B cell (primary cell): ENCODE measurements around the gene STAG1. TPM values are rescaled to one million over a fixed set of nuclear protein-coding genes. Genes with fewer than 3 reads are reported as not detected.

ENCODE experiments used
- ATAC-seq: fragments of 200-7000 bp; cut with Tn5 transposase; one replicate; pipeline ENCODE4 v1.10.0; 2021; ENCODE audit warnings: low read depth, mild to moderate bottlenecking, moderate number of reproducible peaks, moderate library complexity
- CTCF ChIA-PET: fragments of 350-600 bp; sonication (Branson Sonifier 250); formaldehyde crosslinking; loops from one replicate; lab custom pipeline; 2021; ENCODE audit warnings: antibody characterized with exemption, inconsistent platforms; lab: Charles Lee
- POLR2A ChIA-PET: fragments of 350-600 bp; sonication (Branson Sonifier 250); formaldehyde crosslinking; loops from one replicate; lab custom pipeline; 2021; ENCODE audit warnings: antibody characterized with exemption; lab: Charles Lee
- DNase-seq: peaks from one replicate; pipeline ENCODE4 v3.0.0; 2013
- H2AFZ ChIP-seq: 2 replicates; pipeline ENCODE4 v1.6.1; 2012; ENCODE audit warnings: mild to moderate bottlenecking, low read depth, low read length; ENCODE audit not compliant: insufficient read depth, poor library complexity, severe bottlenecking
- H3K27ac ChIP-seq, 2 donors: 1 replicate in 1 of 2; 2 replicates in 1 of 2; pipeline ENCODE4 v1.5.1; 2012 to 2013; ENCODE audit warnings: low read length in 2 of 2, mild to moderate bottlenecking in 2 of 2, moderate library complexity in 1 of 2
- H3K27me3 ChIP-seq, 4 experiments: fragments of 200-600 bp in 1 of 4; sonication (generic) in 1 of 4; replicated peaks in 1 of 4; 1 replicate in 2 of 4; 2 replicates in 2 of 4; pipeline versions ENCODE4 v1.6.1 to v1.7.0; 2013 to 2016; ENCODE audit warnings: low read length in 3 of 4, mild to moderate bottlenecking in 2 of 4, mixed read lengths in 1 of 4, moderate library complexity in 1 of 4; ENCODE audit not compliant: insufficient read depth in 4 of 4, control insufficient read depth in 3 of 4; ENCODE audit errors: control extremely low read depth in 1 of 4
- H3K36me3 ChIP-seq, 2 experiments: replicated peaks in 1 of 2; 1 replicate in 1 of 2; 2 replicates in 1 of 2; pipeline versions ENCODE4 v1.6.1 to v1.7.1; 2013; ENCODE audit warnings: low read length in 1 of 2; ENCODE audit not compliant: insufficient read depth in 2 of 2, control insufficient read depth in 1 of 2; ENCODE audit errors: control extremely low read depth in 1 of 2, extremely low read depth in 1 of 2
- H3K4me1 ChIP-seq, 2 donors: fragments of 200-600 bp in 1 of 2; sonication (generic) in 1 of 2; 1 replicate in 1 of 2; 2 replicates in 1 of 2; pipeline versions ENCODE4 v1.5.1 to v1.6.1; 2013 to 2017; ENCODE audit warnings: low read length in 2 of 2; ENCODE audit not compliant: control insufficient read depth in 2 of 2, insufficient read depth in 2 of 2
- H3K4me2 ChIP-seq: replicated peaks from 2 replicates; pipeline ENCODE3; 2012; ENCODE audit warnings: mild to moderate bottlenecking, low read depth, low read length; ENCODE audit not compliant: poor library complexity, severe bottlenecking
- H3K4me3 ChIP-seq, 5 experiments: fragments of 200-600 bp in 1 of 5; sonication (generic) in 1 of 5; 1 replicate in 3 of 5; 2 replicates in 2 of 5; pipeline versions ENCODE4 v1.5.1 to v1.7.0; 2011 to 2016; ENCODE audit warnings: low read length in 4 of 5, mild to moderate bottlenecking in 4 of 5, low read depth in 2 of 5, control low read depth in 1 of 5, moderate library complexity in 1 of 5; ENCODE audit not compliant: insufficient read depth in 1 of 5; ENCODE audit errors: control extremely low read depth in 1 of 5, extremely low read depth in 1 of 5
- H3K79me2 ChIP-seq: fragments of 200-600 bp; sonication (generic); one replicate; pipeline ENCODE4 v1.6.0; 2016; ENCODE audit warnings: low read length; ENCODE audit not compliant: control insufficient read depth, insufficient read depth
- H3K9ac ChIP-seq: fragments of 200-600 bp; sonication (generic); 2 replicates; pipeline ENCODE4 v1.6.1; 2017; ENCODE audit warnings: mild to moderate bottlenecking, low read length, moderate library complexity
- H3K9me3 ChIP-seq, 3 donors: one replicate each; pipeline versions ENCODE4 v1.6.1 to v1.7.1; 2013; ENCODE audit warnings: low read length in 2 of 3; ENCODE audit not compliant: control insufficient read depth in 2 of 3, insufficient read depth in 1 of 3; ENCODE audit errors: control extremely low read depth in 1 of 3
- H4K20me1 ChIP-seq: 2 replicates; pipeline ENCODE4 v1.6.0; 2012; ENCODE audit warnings: mild to moderate bottlenecking, low read length; ENCODE audit not compliant: insufficient read depth, control insufficient read depth, poor library complexity, severe bottlenecking
- H3K27ac Mint-ChIP-seq: one replicate; pipeline ENCODE4 v1.8.0; 2021; ENCODE audit warnings: mixed read lengths
- H3K27me3 Mint-ChIP-seq: one replicate; pipeline ENCODE4 v1.8.0; 2021; ENCODE audit warnings: mixed read lengths
- H3K4me1 Mint-ChIP-seq: one replicate; pipeline ENCODE4 v1.8.0; 2021; ENCODE audit warnings: mixed read lengths
- H3K4me3 Mint-ChIP-seq: one replicate; pipeline ENCODE4 v1.8.0; 2021; ENCODE audit warnings: mixed read lengths
- H3K9me3 Mint-ChIP-seq: one replicate; pipeline ENCODE4 v1.8.0; 2022; ENCODE audit warnings: mixed read lengths; ENCODE audit not compliant: insufficient read depth
- CTCF ChIP-seq: fragments of 200-600 bp; IDR thresholded peaks from one replicate; pipeline ENCODE4 v1.8.0; 2022; ENCODE audit warnings: antibody characterized with exemption, mild to moderate bottlenecking
- EZH2 ChIP-seq: IDR thresholded peaks from 2 replicates; pipeline ENCODE4 v1.6.1; 2012; ENCODE audit warnings: borderline replicate concordance, low read depth, mild to moderate bottlenecking, moderate library complexity, low read length; ENCODE audit not compliant: insufficient read depth, poor library complexity, severe bottlenecking
- WGBS: methylation state at CpG from one replicate; pipeline ENCODE4 v1.1.5; 2013; ENCODE audit warnings: missing lambda C conversion rate; ENCODE audit not compliant: insufficient coverage; 5-methylcytosine and 5-hydroxymethylcytosine counted together
- intact Hi-C: fragments of 100-400 bp; cut with micrococcal nuclease; formaldehyde crosslinking; loops from one replicate; pipeline ENCODE4 v1.10.0; 2022
- polyA plus RNA-seq: library from polyadenylated mRNA; depleted of rRNA; stranded (reverse); fragments of >200 nt; gene quantifications from 2 replicates; pipeline ENCODE4 v1.2.3, GENCODE V29; 2012
- total RNA-seq, 2 donors: library from RNA; stranded (reverse); fragments of 120-200 nt in 1 of 2; gene quantifications; 1 replicate in 1 of 2; 2 replicates in 1 of 2; pipeline versions ENCODE4 v1.2.3 to v1.2.4, GENCODE V29; 2013 to 2022

Gene STAG1
- total and polyA plus RNA-seq, 2 donors (not counting 1 experiment from before 2014, with no cell fraction given), result 9.2 to 77.0 TPM

GRCh38 chr3:136584728-136585127 is 167.4 kb downstream of the STAG1 start:
- Mint-ChIP-seq H3K4me1 (no peaks in the 10 kb centered on the region), H3K4me3 (no peak overlapping the region), H3K27me3 (no peaks in the 10 kb centered on the region), H3K9me3 (no peaks in the 10 kb centered on the region), H3K27ac (no peak overlapping the region)
- POLR2A ChIA-PET, result no interaction called here
- H3K79me2 ChIP-seq, result peaks cover 6% of the 10 kb centered on the region
- intact Hi-C loops, result no loop called here
- H3K36me3 ChIP-seq, result peaks cover 7 to 12% of the 10 kb centered on the region in 2 experiments
- no peak for ATAC-seq
- H3K9me3 ChIP-seq, result no peaks in the 10 kb centered on the region
- no peak overlapping the region for H3K9ac ChIP-seq
- no peak overlapping the region for H3K4me3 ChIP-seq
- H4K20me1 ChIP-seq, result no peaks in the 10 kb centered on the region
- no peak overlapping the region for H3K27ac ChIP-seq
- H3K4me2 ChIP-seq, result no peak overlapping the region
- no peak overlapping the region for H2AFZ ChIP-seq
- H3K27me3 ChIP-seq, result no peaks in the 10 kb centered on the region
- H3K4me1 ChIP-seq, result no peaks in the 10 kb centered on the region
- TF ChIP-seq EZH2 (no peak), CTCF (no peak)
- no peak for DNase-seq
- CTCF ChIA-PET, result no interaction called here

GRCh38 chr3:136583823-136584222 is 168.4 kb downstream of the STAG1 start:
- no peak for TF ChIP-seq CTCF
- no peak for TF ChIP-seq EZH2
- no peak overlapping the region for H3K27ac ChIP-seq
- Mint-ChIP-seq H3K4me3 (no peak overlapping the region), H3K27me3 (no peaks in the 10 kb centered on the region), H3K4me1 (no peaks in the 10 kb centered on the region), H3K9me3 (no peaks in the 10 kb centered on the region), H3K27ac (no peak overlapping the region)
- ATAC-seq, result no peak
- no peak overlapping the region for H3K4me2 ChIP-seq
- ChIA-PET POLR2A (no interaction called here), CTCF (no interaction called here)
- H3K36me3 ChIP-seq, result peaks cover 9 to 12% of the 10 kb centered on the region in 2 experiments
- 100% methylated on average over 1 of the region's 2 CpGs for WGBS
- H3K27me3 ChIP-seq, result no peaks in the 10 kb centered on the region
- H4K20me1 ChIP-seq, result no peaks in the 10 kb centered on the region
- peaks cover 6% of the 10 kb centered on the region for H3K79me2 ChIP-seq
- no peaks in the 10 kb centered on the region for H3K4me1 ChIP-seq
- no peak overlapping the region for H3K9ac ChIP-seq
- DNase-seq, result no peak
- no peak overlapping the region for H2AFZ ChIP-seq
- no peak overlapping the region for H3K4me3 ChIP-seq
- H3K9me3 ChIP-seq, result no peaks in the 10 kb centered on the region
- intact Hi-C loops, result no loop called here
